AG04449 (cell line): ENCODE data around the gene WWP2.

Experiments used
- CTCF ChIA-PET: fragments of 350-600 bp; formaldehyde crosslinking; extraction: SDS; loops from one replicate; lab custom pipeline; 2021; ENCODE audit warnings: antibody characterized with exemption; lab: Yijun Ruan, JAX
- POLR2A ChIA-PET: fragments of 400-600, 350-600 bp; formaldehyde crosslinking; extraction: SDS; loops from one replicate; lab custom pipeline; 2020; ENCODE audit warnings: antibody characterized with exemption, inconsistent platforms; lab: Yijun Ruan, JAX
- DNase-seq: peaks from one replicate; pipeline ENCODE4 v3.0.0-alpha.2; 2010; ENCODE audit warnings: low read depth, low spot score
- H3K4me3 ChIP-seq: 2 replicates; pipeline ENCODE4 v1.5.1; 2011; ENCODE audit warnings: low read depth, mild to moderate bottlenecking, control low read depth, low read length
- CTCF ChIP-seq: IDR thresholded peaks from one replicate; pipeline ENCODE4 v1.5.1; 2011; ENCODE audit warnings: mild to moderate bottlenecking, moderate library complexity, low read length, control low read depth, inconsistent platforms; ENCODE audit not compliant: insufficient read depth; ENCODE audit errors: missing control alignments

Gene WWP2

GRCh38 chr16:69867784-69868560, 105.8 kb downstream of the WWP2 start:
- POLR2A ChIA-PET = no interaction called here
- CTCF ChIA-PET = interaction anchor here (0.9 to 2.3 kb wide), 4 partner anchors 9 to 71 kb away, joined by 3 to 6 read pairs (median 4); no protein-coding TSS in a partner anchor
- no peak for DNase-seq
- TF ChIP-seq CTCF = no peak
- H3K4me3 ChIP-seq = no peak overlapping the region

DNA sequence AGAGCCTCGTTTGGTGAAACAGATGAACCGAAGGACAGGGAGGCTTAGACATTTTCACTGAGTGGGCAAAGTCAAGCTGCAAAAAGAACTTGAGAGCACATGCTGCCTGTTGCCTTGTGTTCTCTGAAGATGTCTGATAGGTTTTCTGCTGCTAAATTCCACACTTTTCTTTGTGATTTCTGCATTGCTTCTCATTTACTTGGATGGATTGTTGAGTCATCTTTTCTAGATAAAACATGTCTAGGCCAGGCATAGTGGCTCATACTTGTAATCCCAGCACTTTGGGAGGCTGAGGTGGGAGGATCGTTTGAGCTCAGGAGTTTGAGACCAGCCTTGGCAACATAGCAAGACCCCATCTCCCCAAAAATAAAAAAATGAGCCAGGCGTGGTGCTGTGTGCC, 108.6 kb downstream of the WWP2 start:
- DNase-seq = no peak
- TF ChIP-seq CTCF = no peak
- ChIA-PET CTCF (interaction anchor here (0.7 to 1.5 kb wide), 4 partner anchors 14 to 74 kb away, joined by 3 to 6 read pairs (median 4); no protein-coding TSS in a partner anchor), POLR2A (no interaction called here)
- no peak overlapping the region for H3K4me3 ChIP-seq

DNA sequence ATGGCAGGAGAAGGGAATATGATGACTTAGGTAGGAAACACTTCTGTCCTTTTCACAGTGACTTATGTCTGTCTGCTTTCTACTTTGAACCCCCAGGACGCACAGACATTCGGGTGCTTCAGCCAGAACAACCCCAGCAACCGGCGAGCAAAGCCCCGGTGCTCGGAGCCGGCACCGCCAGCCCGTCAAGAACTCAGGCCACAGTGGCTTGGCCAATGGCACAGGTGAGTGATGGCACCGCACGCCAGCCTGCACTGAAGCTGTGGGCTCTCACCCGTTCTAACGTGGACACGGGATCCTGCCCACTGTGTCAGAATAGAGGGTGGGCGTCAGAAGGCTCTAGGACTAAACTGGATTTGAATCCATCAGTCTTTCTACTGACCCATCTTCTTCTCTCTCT, 109.6 kb downstream of the WWP2 start:
- DNase-seq = no peak
- H3K4me3 ChIP-seq = no peak overlapping the region
- ChIA-PET CTCF (interaction anchor here (0.7 to 1.5 kb wide), 4 partner anchors 13 to 72 kb away, joined by 3 to 6 read pairs (median 3); no protein-coding TSS in a partner anchor), POLR2A (no interaction called here)
- TF ChIP-seq CTCF = no peak

GRCh38 chr16:69872888-69873287, 110.8 kb downstream of the WWP2 start:
- CTCF ChIA-PET = no interaction called here
- no peak for DNase-seq
- TF ChIP-seq CTCF = no peak
- POLR2A ChIA-PET = no interaction called here
- H3K4me3 ChIP-seq = no peak overlapping the region

- TF ChIP-seq CTCF = no peak
- POLR2A ChIA-PET = no interaction called here
- H3K4me3 ChIP-seq = no peak overlapping the region
- no peak for DNase-seq
- CTCF ChIA-PET = interaction anchor here (1.1 kb wide), 1 partner anchor 77 kb away, joined by 3 read pairs; no protein-coding TSS in a partner anchor
These were observed 111.7 kb downstream of the WWP2 start for GRCh38 chr16:69873783-69874182.

DNA sequence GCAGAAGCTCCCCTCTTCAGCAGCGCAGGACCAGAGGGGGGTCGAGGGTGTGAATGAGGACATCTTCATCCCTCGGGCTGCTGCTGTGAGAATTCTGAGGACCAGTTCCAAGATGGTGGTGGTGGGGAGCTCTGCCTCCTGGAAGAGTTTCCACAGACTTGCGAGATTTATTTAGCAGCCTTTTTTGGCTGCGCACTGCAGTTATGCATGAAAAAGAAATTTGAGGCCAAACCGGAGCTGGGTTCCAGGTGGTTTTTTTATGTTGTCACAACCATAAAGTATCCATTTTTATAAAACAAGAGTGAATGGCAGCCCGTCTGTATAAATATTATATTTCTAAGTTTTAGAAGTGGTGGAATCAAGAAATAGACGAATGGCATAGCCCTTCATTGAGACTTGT, 112.1 kb downstream of the WWP2 start:
- H3K4me3 ChIP-seq = no peak overlapping the region
- TF ChIP-seq CTCF = no peak
- DNase-seq = no peak
- CTCF ChIA-PET = interaction anchor here (1.1 kb wide), 1 partner anchor 77 kb away, joined by 3 read pairs; no protein-coding TSS in a partner anchor
- POLR2A ChIA-PET = no interaction called here
